Nasal cavity respiratory epithelium epithelial cell of viscerocranial mucosa (primary cell): ENCODE results near the gene OR2T35. TPM values are rescaled to one million over a fixed set of nuclear protein-coding genes. Genes with fewer than 3 reads are reported as not detected.

Experiments used
- total RNA-seq: library from RNA; depleted of rRNA; stranded (reverse); fragments of >200 nt; gene quantifications from 2 replicates; pipeline ENCODE4 v1.2.3, GENCODE V29; 2014

OR2T35 gene
- not detected in 2 replicates for total RNA-seq

GRCh38 chr1:248645178-248645577, at the start of gene OR2T35:
Gene OR2T35, minus strand, starts transcription at chr1:248645278. Its CDS starts 6,020 bp downstream, at chr1:248639258.

GRCh38 chr1:248655354-248655753, 10.3 kb upstream of the OR2T35 start, which contains the start of gene OR2T27:
Gene OR2T27, minus strand, starts transcription at chr1:248655528. Its CDS starts 4,644 bp downstream, at chr1:248650884.

GRCh38 chr1:248634991-248635390, 10.1 kb downstream of the OR2T35 start, which contains the start of gene OR2T11:
Gene OR2T11, minus strand, starts transcription at chr1:248635091. Its CDS starts 7,963 bp downstream, at chr1:248627128.

GRCh38 chr1:248597589-248597988, 47.5 kb downstream of the OR2T35 start, which contains the start of gene OR2T10:
Gene OR2T10, minus strand, starts transcription at chr1:248597700. Its CDS starts 3,932 bp downstream, at chr1:248593768.

Other genes starting within 250 kb of the OR2T35 start
- not detected in 2 replicates for gene OR2T1, start 242.2 kb downstream of the OR2T35 start, total RNA-seq
- not detected in 2 replicates for gene OR2T2, start 199.6 kb downstream of the OR2T35 start, total RNA-seq
- not detected in 2 replicates for gene OR2T3, start 171.9 kb downstream of the OR2T35 start, total RNA-seq
- gene OR2T5, start 156.7 kb downstream of the OR2T35 start, total RNA-seq: not detected in 2 replicates
- not detected in 2 replicates for gene OR2G6, start 137.2 kb downstream of the OR2T35 start, total RNA-seq
- gene OR2T29, start 82.5 kb downstream of the OR2T35 start, total RNA-seq: not detected in 2 replicates
- gene OR2T34, start 70.5 kb downstream of the OR2T35 start, total RNA-seq: not detected in 2 replicates
- not detected in 2 replicates for gene OR2T10, start 47.6 kb downstream of the OR2T35 start, total RNA-seq
- gene OR2T11, start 10.2 kb downstream of the OR2T35 start, total RNA-seq: not detected in 2 replicates
- not detected in 2 replicates for gene OR2T27, start 10.2 kb upstream of the OR2T35 start, total RNA-seq
- gene OR14I1, start 57.5 kb upstream of the OR2T35 start, total RNA-seq: not detected in 2 replicates
- not detected in 2 replicates for gene LYPD8, start 110.5 kb upstream of the OR2T35 start, total RNA-seq
- gene SH3BP5L, start 180.6 kb upstream of the OR2T35 start, total RNA-seq: 20.2 and 27.3 TPM in 2 replicates
- 24.4 and 27.3 TPM in 2 replicates for gene ZNF672, start 192.9 kb upstream of the OR2T35 start, total RNA-seq
- gene ZNF692, start 213.8 kb upstream of the OR2T35 start, total RNA-seq: 13.0 and 21.4 TPM in 2 replicates